Activated T-helper 2 cell treated with anti-CD3 and anti-CD28 coated beads, Interferon-gamma antibody, Interleukin-2, Interleukin-4, amounts not matched to agents 10 μg/mL and 5 μg/mL and 100 μg/mL, durations not matched to agents 14 hours and 24 hours and 36 hours (primary cell): Measurements from ENCODE around the gene FOSL1. TPM values are rescaled to one million over a fixed set of nuclear protein-coding genes. Genes with fewer than 3 reads are reported as not detected.
A peak's percentile ranks its signal among the peaks of the same experiment; 100 is the strongest.

Experiments used
- DNase-seq: peaks from one replicate; pipeline ENCODE4 v3.0.0; 2021; ENCODE audit warnings: low spot score
- H3K27ac Mint-ChIP-seq: one replicate; pipeline ENCODE4 v1.8.0; 2021; ENCODE audit warnings: mixed read lengths
- H3K27me3 Mint-ChIP-seq: one replicate; pipeline ENCODE4 v1.8.0; 2021; ENCODE audit warnings: low read depth, mixed read lengths
- H3K36me3 Mint-ChIP-seq: one replicate; pipeline ENCODE4 v1.8.0; 2021; ENCODE audit warnings: low read depth, mixed read lengths
- H3K4me1 Mint-ChIP-seq: one replicate; pipeline ENCODE4 v1.8.0; 2021; ENCODE audit warnings: low read depth, mixed read lengths
- H3K4me3 Mint-ChIP-seq: one replicate; pipeline ENCODE4 v1.8.0; 2021; ENCODE audit warnings: low read depth, mild to moderate bottlenecking, moderate library complexity, mixed read lengths
- H3K9me3 Mint-ChIP-seq: one replicate; pipeline ENCODE4 v1.8.0; 2021; ENCODE audit warnings: mixed read lengths
- intact Hi-C: fragments of 100-400 bp; cut with micrococcal nuclease; formaldehyde crosslinking; loops from one replicate; pipeline ENCODE4 v1.15.1; 2023
- total RNA-seq: library from RNA; stranded (reverse); gene quantifications from 2 replicates; pipeline ENCODE4 v1.2.3, GENCODE V29; 2022

FOSL1 gene
- total RNA-seq, 1 donor from 2014 or later = 24.0 TPM

DNA sequence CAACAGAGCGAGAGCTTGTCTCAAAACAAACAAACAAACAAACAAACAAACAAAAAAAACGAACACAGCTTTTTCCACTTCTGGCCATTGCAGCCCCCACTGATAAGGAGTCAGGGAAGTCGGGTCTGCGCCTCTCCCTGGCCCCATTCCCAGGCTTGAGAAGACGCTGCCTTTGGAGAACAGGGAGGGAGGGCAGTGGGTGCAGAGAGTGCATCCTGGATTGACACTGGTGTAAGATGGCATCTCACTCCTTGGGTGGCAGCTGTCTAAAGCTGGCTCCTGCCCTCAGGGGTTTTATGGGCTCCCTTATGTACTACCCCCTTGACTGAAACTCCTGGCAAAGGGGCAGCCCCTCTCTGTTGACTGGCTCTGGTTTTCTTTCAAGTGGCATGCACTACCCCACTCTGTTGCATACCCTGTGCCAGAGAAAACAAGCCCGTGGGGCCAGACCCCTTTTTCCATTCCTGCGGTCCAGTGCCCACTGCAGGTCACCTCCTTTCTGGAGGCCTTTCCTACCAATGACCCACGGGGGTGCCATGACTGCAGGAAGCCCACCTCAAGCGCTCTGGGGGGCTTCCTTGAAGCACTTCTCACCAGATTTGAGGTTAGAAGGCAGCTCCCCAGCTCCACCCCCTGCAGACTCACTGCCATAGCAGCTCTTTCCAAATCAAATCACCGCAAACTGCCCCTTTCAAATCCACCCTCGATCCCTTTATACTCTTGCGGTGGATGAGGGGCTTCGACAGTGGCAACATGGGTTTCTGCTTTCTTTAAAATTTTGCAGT is 31.8 kb upstream of the FOSL1 start:
- Mint-ChIP-seq H3K27me3 (no peaks in the 10 kb centered on the region), H3K4me1 (peaks cover 29% of the 10 kb centered on the region), H3K4me3 (no peak overlapping the region), H3K36me3 (no peaks in the 10 kb centered on the region), H3K9me3 (no peaks in the 10 kb centered on the region), H3K27ac (peak overlapping the region; percentile 71)
- intact Hi-C loops = no loop called here
- DNase-seq = no peak

DNA sequence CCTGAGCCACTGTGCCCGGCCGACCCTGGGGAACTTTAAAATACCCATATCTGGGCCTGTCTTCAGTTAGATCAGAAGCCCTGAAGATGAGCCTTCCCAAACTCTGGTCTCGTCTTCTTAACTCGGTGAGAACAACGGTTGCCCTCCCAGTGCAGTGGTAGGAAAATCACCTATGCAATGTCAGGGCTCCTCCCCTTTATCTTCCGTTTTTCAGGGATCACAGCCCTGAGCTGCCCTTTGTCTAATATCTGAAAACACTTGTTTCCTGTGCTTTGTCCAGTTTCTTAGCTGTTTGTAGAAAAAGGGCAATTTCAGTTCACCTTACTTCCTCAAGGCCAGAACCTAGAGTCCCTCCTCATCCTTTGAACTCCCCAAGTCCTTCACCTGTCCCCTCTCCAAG is 28.5 kb upstream of the FOSL1 start:
- DNase-seq = no peak
- Mint-ChIP-seq H3K27ac (peak overlapping the region; percentile 89), H3K9me3 (no peaks in the 10 kb centered on the region), H3K4me1 (peaks cover 31% of the 10 kb centered on the region), H3K36me3 (no peaks in the 10 kb centered on the region), H3K4me3 (peak overlapping the region; percentile 57), H3K27me3 (no peaks in the 10 kb centered on the region)
- intact Hi-C loops = loop anchor here (1.0 to 5.0 kb wide), 3 partner anchors 9 to 36 kb away; partner anchors contain the start of genes C11orf68, CCDC85B, DRAP1 and SART1

DNA sequence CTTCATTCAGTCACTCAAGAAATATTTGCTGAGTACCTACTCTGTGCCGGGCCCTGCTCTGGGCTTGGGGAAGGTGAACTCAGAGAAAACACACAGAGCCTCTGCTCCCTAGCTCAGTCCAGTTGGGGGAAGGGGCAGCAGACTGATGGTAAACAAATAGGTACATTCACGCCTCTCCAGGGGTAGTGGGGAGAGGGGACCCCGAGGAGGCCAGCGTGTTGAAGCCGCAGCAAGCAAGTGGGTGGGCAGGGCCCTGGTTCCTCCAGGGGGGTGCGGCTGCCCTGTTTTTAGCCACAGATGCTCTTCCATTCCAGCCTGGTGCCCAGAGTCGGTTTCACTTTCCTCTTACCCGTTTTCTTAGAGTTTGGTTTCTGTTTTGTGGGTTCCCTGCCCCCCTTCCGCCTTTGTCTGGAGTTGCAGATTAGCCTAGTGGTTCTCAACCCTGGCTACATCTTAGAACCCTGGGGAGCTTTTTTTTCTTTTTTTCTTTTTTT is 27.8 kb upstream of the FOSL1 start:
- Mint-ChIP-seq H3K9me3 (no peaks in the 10 kb centered on the region), H3K4me3 (peak overlapping the region; percentile 65), H3K36me3 (peaks cover 6% of the 10 kb centered on the region), H3K27ac (peak overlapping the region; percentile 89), H3K4me1 (peaks cover 31% of the 10 kb centered on the region), H3K27me3 (no peaks in the 10 kb centered on the region)
- intact Hi-C loops = loop anchor here (1.0 to 5.0 kb wide), 3 partner anchors 9 to 36 kb away; partner anchors contain the start of genes C11orf68, CCDC85B, DRAP1 and SART1
- peak; percentile 75 for DNase-seq

GRCh38 chr11:65925397-65925796 is 25.2 kb upstream of the FOSL1 start:
- no peak for DNase-seq
- no peaks in the 10 kb centered on the region for H3K9me3 Mint-ChIP-seq
- no peaks in the 10 kb centered on the region for H3K27me3 Mint-ChIP-seq
- H3K36me3 Mint-ChIP-seq = peaks cover 23% of the 10 kb centered on the region
- no peak overlapping the region for H3K27ac Mint-ChIP-seq
- no peak overlapping the region for H3K4me3 Mint-ChIP-seq
- intact Hi-C loops = loop anchor here (5.0 kb wide), 1 partner anchor 33 kb away; the partner anchor contains the start of gene CCDC85B
- peaks cover 24% of the 10 kb centered on the region for H3K4me1 Mint-ChIP-seq

- no peak overlapping the region for H3K27ac Mint-ChIP-seq
- no peak overlapping the region for H3K4me3 Mint-ChIP-seq
Observed at GRCh38 chr11:65922565-65922964, 22.4 kb upstream of the FOSL1 start.

DNA sequence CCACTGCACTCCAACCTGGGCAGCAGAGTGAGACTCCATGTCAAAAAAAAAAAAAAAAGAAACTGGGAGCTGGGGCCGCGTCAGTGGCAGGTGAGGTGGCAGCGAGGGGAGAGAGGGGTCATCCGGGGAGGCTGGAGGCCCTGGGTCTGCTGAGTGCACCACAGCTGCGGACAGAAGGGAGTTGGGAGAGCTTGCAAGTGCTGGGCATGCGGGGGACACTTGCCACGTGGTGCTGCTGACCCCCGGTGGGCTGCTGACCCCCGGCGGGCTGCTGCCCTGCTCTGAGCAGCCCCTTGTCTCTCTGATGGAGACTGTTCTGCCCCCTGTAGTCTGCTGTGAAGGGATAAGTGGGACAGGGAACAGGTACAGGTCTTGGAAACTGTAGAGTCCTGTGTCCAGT is 21.7 kb upstream of the FOSL1 start:
- Mint-ChIP-seq H3K4me3 (no peak overlapping the region), H3K27ac (no peak overlapping the region), H3K36me3 (peaks cover 34% of the 10 kb centered on the region), H3K4me1 (peaks cover 11% of the 10 kb centered on the region), H3K9me3 (no peaks in the 10 kb centered on the region), H3K27me3 (no peaks in the 10 kb centered on the region)
- DNase-seq = no peak
- intact Hi-C loops = no loop called here

More at GRCh38 chr11:65922565-65922964, 22.4 kb upstream of the FOSL1 start:
- Mint-ChIP-seq H3K27me3 (no peaks in the 10 kb centered on the region), H3K9me3 (no peaks in the 10 kb centered on the region), H3K36me3 (peaks cover 30% of the 10 kb centered on the region), H3K4me1 (peaks cover 13% of the 10 kb centered on the region)
- intact Hi-C loops = no loop called here
- DNase-seq = no peak

GRCh38 chr11:65921033-65921555 is 20.9 kb upstream of the FOSL1 start:
- Mint-ChIP-seq H3K9me3 (no peaks in the 10 kb centered on the region), H3K36me3 (peaks cover 40% of the 10 kb centered on the region), H3K4me3 (peak overlapping the region; percentile 88), H3K27me3 (no peaks in the 10 kb centered on the region), H3K27ac (no peak overlapping the region), H3K4me1 (peaks cover 13% of the 10 kb centered on the region)
- intact Hi-C loops = no loop called here
- no peak for DNase-seq

DNA sequence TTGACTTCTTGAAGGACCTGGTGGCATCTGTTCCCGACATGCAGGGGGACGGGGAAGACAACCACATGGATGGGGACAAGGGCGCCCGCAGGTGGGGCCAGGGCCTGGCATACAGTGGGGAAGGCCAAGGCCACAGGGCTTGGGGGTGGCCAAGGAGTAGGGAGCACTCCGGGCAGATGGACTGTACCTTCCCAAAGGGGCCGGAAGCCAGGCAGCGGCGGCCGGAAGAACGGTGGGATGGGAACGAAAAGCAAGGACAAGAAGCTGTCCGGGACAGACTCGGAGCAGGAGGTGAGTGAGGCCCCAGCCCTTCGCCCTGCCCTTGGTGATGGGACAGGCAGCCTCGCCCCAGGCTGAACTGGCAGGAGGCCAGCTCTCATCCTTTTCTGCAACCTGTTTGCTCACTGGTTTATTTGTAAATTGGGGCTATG is 20.2 kb upstream of the FOSL1 start:
- DNase-seq = no peak
- Mint-ChIP-seq H3K9me3 (no peaks in the 10 kb centered on the region), H3K4me3 (peak overlapping the region; percentile 88), H3K4me1 (peaks cover 15% of the 10 kb centered on the region), H3K27me3 (no peaks in the 10 kb centered on the region), H3K27ac (peak overlapping the region; percentile 85), H3K36me3 (peaks cover 40% of the 10 kb centered on the region)
- intact Hi-C loops = no loop called here

- Mint-ChIP-seq H3K27ac (peak overlapping the region; percentile 85), H3K27me3 (no peaks in the 10 kb centered on the region), H3K4me1 (peaks cover 19% of the 10 kb centered on the region), H3K9me3 (no peaks in the 10 kb centered on the region), H3K36me3 (peaks cover 40% of the 10 kb centered on the region), H3K4me3 (peak overlapping the region; percentile 88)
- DNase-seq = no peak
- intact Hi-C loops = loop anchor here (1.0 to 2.0 kb wide), 4 partner anchors 9 to 60 kb away; partner anchors contain the start of genes FOSL1 and SART1
Observed at GRCh38 chr11:65919573-65920371, 19.6 kb upstream of the FOSL1 start.

- peak within 1 kb of the TSS; percentile 85 for H3K27ac Mint-ChIP-seq
- peak; percentile 97 for DNase-seq
- intact Hi-C loops = loop anchor here (1.0 to 2.0 kb wide), 4 partner anchors 9 to 60 kb away; partner anchors contain the start of genes FOSL1 and SART1
- H3K4me1 Mint-ChIP-seq = peaks cover 19% of the 10 kb centered on the region
- H3K9me3 Mint-ChIP-seq = no peaks in the 10 kb centered on the region
- H3K4me3 Mint-ChIP-seq = peak within 1 kb of the TSS; percentile 88
- peaks cover 40% of the 10 kb centered on the region for H3K36me3 Mint-ChIP-seq
- H3K27me3 Mint-ChIP-seq = no peaks in the 10 kb centered on the region
Observed at GRCh38 chr11:65919141-65919572, 19.0 kb upstream of the FOSL1 start, which contains the start of gene DRAP1. DRAP1 (plus strand) TSS chr11:65919426; CDS start chr11:65919502, 76 bp downstream.

GRCh38 chr11:65918211-65919140 is 18.3 kb upstream of the FOSL1 start, which contains the start of gene C11orf68:
C11orf68 (minus strand) TSS chr11:65919062; CDS start chr11:65919031, 31 bp downstream.
- DNase-seq = no peak

More at GRCh38 chr11:65918211-65919140, 18.3 kb upstream of the FOSL1 start, which contains the start of gene C11orf68:
- intact Hi-C loops = loop anchor here (1.0 to 2.0 kb wide), 4 partner anchors 10 to 59 kb away; partner anchors contain the start of genes FOSL1 and SART1
- Mint-ChIP-seq H3K27ac (peak within 1 kb of the TSS; percentile 85), H3K4me1 (peaks cover 19% of the 10 kb centered on the region), H3K9me3 (no peaks in the 10 kb centered on the region), H3K4me3 (peak within 1 kb of the TSS; percentile 88), H3K36me3 (peaks cover 39% of the 10 kb centered on the region), H3K27me3 (no peaks in the 10 kb centered on the region)
